ENCODE measurements around the gene MFSD11.
A peak's percentile ranks its signal among the peaks of the same experiment; 100 is the strongest.
"Not testable (repeated sequence)": the region's sequence is repeated elsewhere in the genome, so short reads cannot be mapped to it uniquely, and the experiment has no call there.

MFSD11 gene

DNA sequence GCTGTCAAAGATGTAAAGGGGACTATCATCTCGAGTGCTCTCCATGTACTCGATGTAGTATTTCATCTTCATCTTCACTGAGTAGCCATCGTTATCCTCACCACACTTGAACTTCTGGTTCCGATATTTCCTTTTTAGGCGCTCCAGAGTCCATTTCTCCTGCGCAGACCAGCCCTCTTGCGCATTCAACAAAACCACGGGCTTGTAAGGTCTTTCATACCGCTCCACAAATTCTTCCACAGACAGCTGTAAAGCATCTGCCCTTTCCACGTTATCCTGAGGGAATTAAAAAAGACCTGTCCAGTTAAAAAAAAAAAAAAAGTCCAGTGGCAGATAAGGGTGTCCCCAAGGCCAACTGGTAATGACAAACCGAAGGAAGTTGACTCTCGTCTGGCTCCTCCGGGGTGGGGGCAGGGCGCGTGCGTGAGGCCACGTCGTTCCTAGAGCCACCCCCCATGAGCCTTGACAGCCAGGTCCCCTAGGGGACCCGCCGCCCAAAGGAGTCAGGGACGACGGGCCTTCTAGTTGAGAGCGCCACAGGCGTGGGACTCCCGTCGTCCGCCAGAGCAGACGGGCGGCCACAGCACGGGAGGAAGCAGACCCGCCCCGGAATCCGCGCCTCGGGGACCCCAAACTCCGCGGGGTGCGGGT is 12.2 kb upstream of the MFSD11 start:
- peak; percentile 68 for DNase-seq
- in situ Hi-C loops (cut with MboI; ENCODE audit: low pct_unique_long_range_greater_than_20kb, low sequenced_read_pairs) = no loop called here

DNA sequence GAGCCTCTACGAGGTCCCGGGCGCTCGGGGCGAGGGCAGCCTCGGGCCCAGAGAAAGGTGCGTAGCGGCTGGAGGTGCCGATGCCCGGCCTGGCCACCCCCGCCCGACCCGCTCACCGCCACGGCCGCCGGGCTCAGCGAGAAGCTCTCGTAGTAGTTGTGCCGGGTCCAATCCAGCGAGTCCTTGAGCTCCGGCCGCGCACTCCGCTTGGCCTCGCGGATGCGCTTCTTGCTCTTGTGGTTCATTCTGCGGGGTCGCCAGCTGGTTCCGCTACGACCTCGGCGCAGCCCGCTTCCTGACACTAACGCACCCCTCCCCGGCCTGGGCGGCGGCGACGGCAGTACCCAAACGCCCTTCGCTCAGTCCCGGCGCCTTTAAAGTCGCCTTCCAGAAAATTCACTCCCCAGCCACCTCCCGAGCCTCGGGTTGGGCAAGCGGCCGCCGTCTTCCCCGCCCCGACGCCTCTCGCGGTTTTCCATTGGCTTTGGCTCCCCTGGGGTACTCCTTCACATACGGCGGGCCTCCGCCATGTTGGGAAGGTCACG is 11.6 kb upstream of the MFSD11 start, which contains the start of gene JMJD6:
Gene JMJD6 (minus strand): TSS at position 376 of the 545 bp plus-strand sequence. CDS start 131 bp downstream, at position 245.
- peak; percentile 98 for DNase-seq
- in situ Hi-C loops (cut with MboI; ENCODE audit: low pct_unique_long_range_greater_than_20kb, low sequenced_read_pairs) = no loop called here

DNA sequence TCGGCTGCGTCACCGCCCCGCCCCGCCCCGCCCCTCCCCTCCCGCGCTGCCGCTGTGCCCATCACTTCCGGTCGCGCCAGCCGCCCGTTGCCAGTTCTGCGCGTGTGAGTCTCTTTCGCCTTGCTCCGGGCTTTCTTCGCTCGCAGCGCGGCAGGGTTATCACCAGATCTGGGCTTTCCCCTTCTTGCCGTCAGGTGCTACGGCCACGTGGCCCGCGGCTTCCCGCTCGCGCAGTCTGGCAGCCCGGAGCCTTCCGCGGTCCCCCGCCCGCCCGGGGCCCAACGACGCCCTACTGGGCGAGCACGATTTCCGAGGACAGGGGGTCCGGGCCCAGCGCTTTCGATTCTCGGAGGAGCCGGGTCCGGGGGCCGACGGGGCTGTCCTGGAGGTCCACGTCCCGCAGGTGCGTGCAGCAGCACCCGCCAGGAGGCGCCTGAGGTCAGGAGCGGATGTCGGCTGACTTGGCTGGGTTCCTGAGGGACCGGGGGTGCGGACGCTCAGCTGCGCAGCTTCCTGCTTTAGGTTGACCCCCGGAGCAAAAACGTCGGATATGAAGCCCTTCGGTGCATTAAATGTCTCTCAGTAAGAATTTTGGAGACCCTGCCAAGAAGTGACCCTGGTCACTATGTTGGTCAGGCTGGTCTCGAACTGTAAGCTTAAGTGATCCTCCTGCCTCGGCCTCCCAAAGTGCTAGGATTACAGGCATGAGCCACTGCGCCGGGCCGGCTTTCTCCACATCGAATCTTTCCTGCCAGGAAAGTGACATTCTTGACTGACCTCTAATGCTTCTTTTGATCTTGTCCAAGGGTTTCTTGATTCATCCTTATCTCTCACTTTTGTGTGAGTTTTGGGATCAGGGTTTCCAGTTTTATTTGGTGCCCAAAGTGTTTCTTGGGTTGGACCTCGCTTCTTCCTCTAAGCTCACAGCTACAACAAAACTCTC is 10.9 kb upstream of the MFSD11 start, which contains the start of gene METTL23:
Gene METTL23 (plus strand): TSS at position 64 of the 943 bp plus-strand sequence. CDS start 2,872 bp downstream, outside the sequence.
- in situ Hi-C loops (cut with MboI; ENCODE audit: low pct_unique_long_range_greater_than_20kb, low sequenced_read_pairs) = no loop called here
- peak; percentile 77 for DNase-seq

DNA sequence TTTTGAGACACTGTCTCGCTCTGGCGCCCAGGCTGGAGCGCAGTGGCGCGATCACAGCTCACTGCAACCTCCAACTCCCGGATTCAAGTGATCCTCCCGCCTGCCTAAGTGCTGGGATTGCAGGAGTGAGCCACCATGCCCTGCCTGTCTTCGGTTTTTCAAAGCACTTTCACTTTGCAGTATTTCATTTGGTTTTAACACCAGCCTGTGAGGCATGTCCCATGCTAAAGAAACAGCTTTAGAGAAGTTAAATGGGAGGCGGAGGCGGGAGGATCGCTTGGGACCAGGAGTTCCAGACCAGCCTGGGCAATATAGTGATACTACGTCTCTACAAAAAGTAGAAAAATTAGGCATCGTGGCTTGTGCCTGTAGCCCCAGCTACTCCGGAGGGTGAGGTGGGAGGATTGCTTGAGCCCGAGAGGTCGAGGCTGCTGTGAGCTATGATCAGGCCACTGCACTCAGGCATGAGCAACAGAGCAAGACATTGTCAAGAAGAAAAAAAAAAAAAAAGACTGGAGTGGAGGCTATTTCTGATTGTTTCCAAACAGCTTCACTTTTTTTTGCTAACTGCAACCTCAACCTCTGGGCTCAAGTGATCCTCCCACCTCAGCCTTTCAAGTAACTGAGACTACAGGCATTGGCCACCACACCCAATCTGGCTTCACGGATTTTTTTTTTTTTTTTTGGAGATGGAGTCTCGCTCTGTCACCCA is 10.0 kb upstream of the MFSD11 start:
- in situ Hi-C loops (cut with MboI; ENCODE audit: low pct_unique_long_range_greater_than_20kb, low sequenced_read_pairs) = no loop called here
- peak; percentile 50 for DNase-seq

DNA sequence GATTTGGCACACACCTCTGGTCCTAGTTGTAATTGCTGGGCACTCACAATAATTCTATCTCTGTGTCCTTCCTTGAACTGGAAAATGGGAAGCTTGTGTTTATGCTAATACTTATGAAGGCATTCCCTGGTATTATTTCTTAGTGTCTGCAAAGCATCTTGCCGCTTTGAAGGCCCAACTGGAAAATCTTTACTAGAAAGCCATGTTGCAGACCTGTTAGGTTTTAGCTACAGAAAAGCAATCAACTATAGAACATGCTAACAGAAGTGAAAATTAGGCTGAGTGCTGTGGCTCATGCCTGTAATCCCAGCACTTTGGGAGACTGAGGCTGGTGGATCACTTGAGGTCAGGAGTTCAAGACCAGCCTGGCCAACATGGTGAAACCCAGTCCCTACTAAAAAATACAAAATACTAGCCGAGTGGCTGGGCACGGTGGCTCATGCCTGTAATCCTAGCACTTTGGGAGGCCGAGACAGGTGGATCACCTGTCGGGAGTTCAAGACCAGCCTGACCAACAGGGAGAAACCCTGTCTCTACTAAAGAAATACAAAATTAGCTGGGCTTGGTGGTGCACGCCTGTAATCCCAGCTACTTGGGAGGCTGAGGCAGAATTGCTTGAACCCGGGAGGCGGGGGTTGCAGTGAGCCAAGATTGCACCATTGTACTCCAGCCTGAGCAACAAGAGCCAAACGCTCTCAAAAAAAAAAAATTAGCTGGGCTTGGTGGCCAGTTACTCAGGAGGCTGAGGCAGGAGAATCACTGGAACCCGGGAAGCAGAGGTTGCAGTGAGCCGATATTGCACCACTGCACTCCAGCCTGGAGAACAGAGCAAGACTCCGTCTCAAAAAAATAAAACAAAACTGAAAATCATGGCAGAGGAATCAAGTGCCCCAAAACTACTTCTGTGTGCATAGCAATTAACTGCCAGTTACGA is 5.9 kb upstream of the MFSD11 start:
- in situ Hi-C loops (cut with MboI; ENCODE audit: low pct_unique_long_range_greater_than_20kb, low sequenced_read_pairs); DNase-seq: not testable (repeated sequence)

DNA sequence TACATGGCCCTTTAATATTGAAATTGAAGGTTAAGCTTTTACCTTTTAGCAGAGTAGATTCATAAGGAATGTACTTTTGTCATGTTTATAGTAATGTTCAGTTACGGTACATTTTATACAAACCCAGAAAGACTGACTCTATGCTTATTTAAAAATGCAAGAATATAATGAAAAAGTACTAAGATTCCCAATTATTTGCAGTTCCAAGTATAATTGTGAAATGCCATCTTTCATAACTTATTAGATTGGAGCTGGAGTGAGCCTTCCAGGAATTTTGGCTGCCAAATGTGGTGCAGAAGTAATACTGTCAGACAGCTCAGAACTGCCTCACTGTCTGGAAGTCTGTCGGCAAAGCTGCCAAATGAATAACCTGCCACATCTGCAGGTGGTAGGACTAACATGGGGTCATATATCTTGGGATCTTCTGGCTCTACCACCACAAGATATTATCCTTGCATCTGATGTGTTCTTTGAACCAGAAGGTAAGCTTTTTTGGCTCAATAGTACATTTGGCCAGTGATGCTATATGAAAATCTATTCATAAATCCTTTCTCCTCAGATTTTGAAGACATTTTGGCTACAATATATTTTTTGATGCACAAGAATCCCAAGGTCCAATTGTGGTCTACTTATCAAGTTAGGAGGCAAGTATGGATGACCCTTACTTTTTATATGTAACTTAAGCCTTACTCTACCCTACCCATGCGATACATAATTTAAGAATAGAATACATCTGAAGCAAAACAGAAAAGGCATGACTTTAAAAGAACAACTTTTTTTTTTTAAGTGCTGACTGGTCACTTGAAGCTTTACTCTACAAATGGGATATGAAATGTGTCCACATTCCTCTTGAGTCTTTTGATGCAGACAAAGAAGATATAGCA is 4.9 kb upstream of the MFSD11 start:
- DNase-seq = no peak
- in situ Hi-C loops (cut with MboI; ENCODE audit: low pct_unique_long_range_greater_than_20kb, low sequenced_read_pairs) = no loop called here

DNA sequence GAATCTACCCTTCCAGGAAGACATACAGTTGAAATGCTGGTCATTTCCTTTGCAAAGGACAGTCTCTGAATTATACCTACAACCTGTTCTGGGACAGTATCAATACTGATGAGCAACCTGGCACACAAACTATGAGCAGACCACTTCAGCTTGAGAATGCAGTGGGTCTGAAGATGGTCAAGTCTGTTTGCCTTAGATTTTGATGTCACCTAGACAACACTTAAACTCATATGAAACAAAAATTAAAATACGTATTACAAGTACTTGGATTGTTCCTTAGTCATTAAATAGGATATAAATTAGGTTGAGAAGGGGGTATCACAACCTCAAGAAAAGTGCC is 4.3 kb upstream of the MFSD11 start:
- in situ Hi-C loops (cut with MboI; ENCODE audit: low pct_unique_long_range_greater_than_20kb, low sequenced_read_pairs) = no loop called here
- DNase-seq = no peak

DNA sequence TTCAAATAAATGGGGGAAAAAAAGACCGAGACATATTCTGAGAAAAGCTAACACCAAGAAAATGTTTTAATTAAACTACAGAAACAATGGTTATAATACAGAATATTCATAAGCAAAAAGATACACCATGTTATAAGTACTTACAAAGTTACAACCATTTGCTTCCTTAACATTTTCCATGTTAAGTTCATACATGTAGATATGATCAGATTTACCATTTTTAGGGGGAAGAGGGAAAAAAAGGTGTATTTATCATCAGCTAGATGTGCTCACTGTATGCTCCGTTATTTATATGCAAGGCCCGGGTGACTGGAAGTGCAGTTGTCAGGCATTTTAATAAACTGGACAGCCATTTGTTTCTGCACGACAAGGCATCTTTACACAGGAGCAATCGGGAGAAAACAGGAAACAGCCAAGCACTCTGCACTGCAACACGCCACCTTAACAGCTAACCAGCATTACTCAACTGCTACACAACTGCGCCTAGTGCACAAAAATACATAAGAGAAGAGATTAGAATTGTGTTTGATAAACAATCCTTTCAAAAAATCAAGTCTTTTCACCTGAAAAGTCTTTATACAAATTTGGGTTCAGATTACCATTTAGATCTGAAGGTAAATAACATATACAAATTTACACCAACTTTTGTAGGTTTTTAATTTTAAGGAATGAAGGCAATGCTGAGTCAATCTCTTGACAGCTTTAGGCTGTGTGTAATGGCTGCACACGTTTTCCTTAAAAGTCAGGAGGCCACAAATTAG is 3.7 kb upstream of the MFSD11 start:
- DNase-seq = peak; percentile 71
- in situ Hi-C loops (cut with MboI; ENCODE audit: low pct_unique_long_range_greater_than_20kb, low sequenced_read_pairs) = no loop called here

DNA sequence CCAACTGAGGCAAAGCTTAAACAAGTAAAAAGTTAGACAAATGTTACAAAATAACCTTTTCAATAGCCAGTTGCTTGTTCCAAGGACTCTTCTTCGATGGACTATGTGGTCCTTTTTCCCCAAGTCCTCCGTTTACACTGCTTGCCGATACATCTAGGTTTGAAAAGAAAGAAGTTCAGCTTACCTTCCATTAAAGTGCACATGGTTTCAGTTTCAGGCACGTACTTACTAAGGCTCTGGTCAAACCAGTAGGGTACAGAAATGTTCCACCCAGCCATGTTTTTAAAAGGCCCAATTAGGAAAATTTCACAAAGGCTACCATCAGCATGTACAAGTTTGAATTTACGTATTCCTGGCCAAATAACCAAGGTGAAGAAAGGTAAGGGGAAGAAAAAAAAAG is 2.9 kb upstream of the MFSD11 start:
- in situ Hi-C loops (cut with MboI; ENCODE audit: low pct_unique_long_range_greater_than_20kb, low sequenced_read_pairs) = no loop called here
- peak; percentile 46 for DNase-seq

DNA sequence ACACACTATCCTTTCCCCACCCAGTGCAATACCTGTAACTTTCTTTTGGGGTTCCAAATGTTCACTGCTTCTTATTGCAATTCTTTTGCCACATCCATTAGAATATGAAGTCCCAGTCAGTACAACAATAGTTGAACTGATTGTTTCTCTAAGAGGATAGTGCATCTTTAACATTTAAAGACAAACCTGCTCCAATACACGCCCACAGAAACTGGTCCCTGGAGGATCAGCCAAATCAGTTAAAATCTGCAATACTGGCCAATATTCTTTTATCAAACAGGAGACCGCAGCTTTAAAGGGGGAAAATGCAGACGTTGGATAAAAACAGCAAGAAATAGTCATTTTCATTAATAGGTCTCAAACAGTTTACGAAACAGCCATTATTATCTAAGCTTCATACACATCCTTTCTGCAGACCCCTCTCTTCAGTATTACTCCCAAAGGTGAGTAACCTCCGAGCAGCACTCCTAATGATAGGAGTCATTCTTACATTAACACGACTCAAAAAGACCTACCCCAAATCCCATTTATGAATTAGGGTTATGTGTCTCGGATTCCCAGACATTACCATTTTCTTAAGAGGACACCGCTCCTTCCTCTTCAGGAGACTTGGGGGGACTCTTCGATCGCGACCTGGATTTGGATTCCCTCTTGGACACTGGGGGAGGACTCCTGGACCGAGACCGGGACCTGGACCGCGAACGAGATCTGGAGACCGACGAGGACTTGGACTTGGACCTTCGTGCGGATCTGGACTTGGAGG is 2.2 kb upstream of the MFSD11 start:
- peak; percentile 32 for DNase-seq
- in situ Hi-C loops (cut with MboI; ENCODE audit: low pct_unique_long_range_greater_than_20kb, low sequenced_read_pairs) = no loop called here

DNA sequence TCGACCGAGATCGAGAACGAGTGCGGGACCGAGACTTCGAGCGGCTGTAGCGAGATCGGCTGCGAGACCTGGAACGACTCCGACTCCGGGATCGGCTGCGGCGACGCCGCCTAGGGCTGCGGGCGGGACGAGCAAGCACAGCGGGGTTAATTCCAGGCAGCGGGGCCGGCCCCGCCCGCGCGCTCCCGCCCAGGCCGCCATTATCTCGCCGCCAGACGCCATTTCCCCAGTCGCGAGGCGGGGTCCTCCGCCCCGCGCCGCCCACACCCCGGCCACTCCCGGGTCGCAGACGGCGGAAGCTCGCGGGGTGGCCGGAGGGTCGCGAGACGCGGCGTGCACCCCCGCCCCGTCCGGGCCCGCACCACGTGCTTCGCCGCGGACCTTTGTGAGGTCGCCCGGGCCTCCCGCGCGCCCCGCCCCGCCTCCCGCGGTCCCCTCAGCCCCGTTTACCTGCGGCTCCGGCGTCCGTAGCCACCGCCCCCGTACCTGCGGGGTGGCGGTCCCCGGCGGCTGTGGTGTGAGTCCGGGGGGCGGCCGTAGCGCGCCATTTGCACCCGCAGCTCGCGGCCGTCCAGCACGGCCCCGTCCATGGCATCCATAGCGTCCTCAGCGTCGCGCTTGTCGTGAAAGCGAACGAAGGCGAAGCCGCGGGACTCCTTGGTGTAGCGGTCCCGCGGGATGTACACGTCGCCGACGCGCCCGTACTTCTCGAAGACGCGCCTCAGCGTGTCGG is 1.4 kb upstream of the MFSD11 start:
- in situ Hi-C loops (cut with MboI; ENCODE audit: low pct_unique_long_range_greater_than_20kb, low sequenced_read_pairs) = no loop called here
- peak; percentile 51 for DNase-seq

DNA sequence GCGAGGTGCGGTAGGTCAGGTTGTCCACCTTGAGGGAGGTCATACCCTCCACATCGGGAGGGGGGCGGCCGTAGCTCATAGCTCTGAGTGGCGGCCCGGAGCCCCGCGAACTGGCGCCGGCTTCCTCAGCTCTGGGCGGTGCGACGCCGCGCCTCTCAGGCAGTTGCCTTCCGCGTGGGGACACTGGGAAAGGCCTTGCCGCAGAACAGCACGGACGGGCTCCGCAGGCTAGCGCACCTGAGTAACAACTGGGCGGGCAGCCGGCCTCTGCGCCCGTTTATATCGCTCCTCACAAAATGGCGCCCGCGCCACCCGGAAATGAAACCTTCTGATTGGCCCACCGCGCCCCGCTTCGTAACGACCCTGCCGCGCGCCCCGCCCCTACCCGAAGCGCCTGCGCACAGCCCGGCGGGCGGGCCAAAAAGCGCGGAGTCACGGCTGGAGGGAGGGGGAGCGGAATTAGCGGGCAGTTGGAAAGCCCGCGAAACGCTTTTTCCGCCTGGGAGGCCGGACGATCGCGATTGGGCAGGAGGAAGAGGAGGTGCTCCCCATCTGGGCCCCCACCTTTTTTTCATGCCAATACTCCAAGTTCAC is 740 bp upstream of the MFSD11 start, which contains the start of gene SRSF2:
Gene SRSF2 (minus strand): TSS at position 250 of the 594 bp plus-strand sequence. CDS start 171 bp downstream, at position 79.
- peak; percentile 99 for DNase-seq
- in situ Hi-C loops (cut with MboI; ENCODE audit: low pct_unique_long_range_greater_than_20kb, low sequenced_read_pairs) = no loop called here

DNA sequence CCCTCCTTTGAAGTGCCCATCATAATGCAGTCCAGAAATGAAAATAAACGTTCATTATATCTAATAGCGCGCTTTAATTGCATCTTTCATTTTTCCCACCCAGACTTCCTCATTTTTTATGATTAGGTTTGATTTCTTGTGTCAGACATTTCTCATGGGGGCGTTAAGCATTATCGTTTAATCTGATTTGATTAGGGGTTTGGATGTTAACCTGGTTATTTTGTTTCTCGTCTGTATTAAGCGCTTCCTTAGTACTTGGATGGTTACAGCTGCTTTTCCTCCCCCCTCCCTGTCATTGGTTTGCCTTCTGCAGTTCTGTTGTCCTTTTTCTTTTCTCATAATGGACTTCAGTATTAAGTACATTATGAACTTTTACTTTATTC is 540 bp downstream of the MFSD11 start:
- peak; percentile 29 for DNase-seq
- in situ Hi-C loops (cut with MboI; ENCODE audit: low pct_unique_long_range_greater_than_20kb, low sequenced_read_pairs) = no loop called here

DNA sequence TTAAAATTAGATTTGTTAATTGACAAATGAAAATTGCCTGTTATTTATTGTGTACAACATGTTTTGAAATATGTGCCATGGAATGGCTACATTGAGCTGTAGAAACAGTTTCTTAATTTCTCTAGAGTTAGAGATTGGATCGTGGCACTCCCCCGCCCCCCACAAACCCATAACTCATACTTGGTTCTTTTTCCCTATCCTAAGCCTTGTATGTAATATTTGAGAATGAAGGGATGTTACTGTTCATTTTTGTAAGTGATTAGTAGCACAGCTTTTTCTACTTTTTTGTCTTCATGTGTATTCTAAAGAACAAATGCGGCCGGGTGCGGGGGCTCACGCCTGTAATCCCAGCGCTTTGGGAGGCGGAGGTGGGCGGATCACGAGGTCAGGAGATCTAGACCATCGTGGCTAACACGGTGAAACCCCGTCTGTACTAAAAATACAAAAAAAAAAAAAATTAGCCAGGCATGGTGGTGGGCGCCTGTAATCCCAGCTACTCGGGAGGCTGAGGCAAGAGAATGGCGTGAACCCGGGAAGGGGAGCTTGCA is 1.7 kb downstream of the MFSD11 start:
- DNase-seq; in situ Hi-C loops (cut with MboI; ENCODE audit: low pct_unique_long_range_greater_than_20kb, low sequenced_read_pairs): not testable (repeated sequence)

Measured in KBM-7 (cell line).